HG03442 (cell line): Measurements from ENCODE around the gene SYP.
A peak's percentile ranks its signal among the peaks of the same experiment; 100 is the strongest.
"Not testable (repeated sequence)": the region's sequence is repeated elsewhere in the genome, so short reads cannot be mapped to it uniquely, and the experiment has no call there.

Experiments used
- ATAC-seq: cut with Tn5 transposase; IDR thresholded peaks from one replicate; pipeline ENCODE4 v1.9.1; 2021; ENCODE audit warnings: mild to moderate bottlenecking, moderate library complexity; ENCODE audit not compliant: unreplicated experiment

Gene SYP

GRCh38 chrX:49172280-49172780 is 27.7 kb downstream of the SYP start:
- peak; percentile 65 for ATAC-seq

GRCh38 chrX:49171752-49172279 is 28.2 kb downstream of the SYP start, which contains the start of gene PLP2:
Gene PLP2 (plus strand): TSS chrX:49171898. CDS start chrX:49172001, 103 bp downstream.
- peak; percentile 32 for ATAC-seq

GRCh38 chrX:49167740-49168108 is 32.3 kb downstream of the SYP start:
- ATAC-seq: no peak

DNA sequence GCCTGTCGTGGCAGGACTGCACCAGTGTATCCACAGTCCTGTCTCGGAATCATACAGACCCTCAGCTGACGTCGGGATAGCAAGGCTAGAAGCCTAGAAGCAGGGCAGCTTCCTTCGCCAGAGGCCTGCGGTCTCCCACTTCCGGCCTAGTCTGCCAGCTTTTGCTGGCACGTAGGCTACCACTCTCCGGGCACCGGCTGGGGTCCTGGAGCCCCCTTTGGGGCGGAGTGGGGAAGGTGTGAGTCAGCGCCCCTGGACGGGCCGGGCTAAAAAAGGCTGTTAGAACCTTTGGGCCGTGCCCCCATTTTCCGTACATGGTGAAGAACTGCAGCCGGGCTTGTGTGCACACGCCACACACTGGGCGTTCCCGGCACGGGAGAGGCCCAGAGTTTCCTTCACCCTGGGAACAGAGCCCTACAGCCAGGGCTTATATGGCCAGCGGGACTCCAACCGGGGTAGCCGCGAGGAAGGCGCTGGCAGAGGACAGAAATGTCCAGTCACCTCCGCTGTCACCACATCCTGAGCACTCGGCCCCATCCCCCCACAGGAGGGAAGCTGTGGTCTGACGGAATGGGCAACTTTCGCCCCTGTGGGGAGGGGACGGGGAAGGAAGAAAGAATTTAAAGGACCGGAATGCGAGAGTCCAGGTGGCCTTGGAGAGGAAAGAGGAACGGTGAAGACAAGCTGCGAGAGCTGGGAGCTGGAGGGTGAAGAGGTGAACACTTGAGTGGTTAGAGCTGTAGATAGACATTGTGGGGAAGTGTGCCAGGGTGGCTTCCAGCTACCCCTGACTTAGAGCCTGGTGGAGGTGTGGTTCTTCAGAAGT is 32.9 kb downstream of the SYP start:
- peak; percentile 24 for ATAC-seq

GRCh38 chrX:49165901-49166881 is 33.8 kb downstream of the SYP start:
- peak; percentile 41 for ATAC-seq

DNA sequence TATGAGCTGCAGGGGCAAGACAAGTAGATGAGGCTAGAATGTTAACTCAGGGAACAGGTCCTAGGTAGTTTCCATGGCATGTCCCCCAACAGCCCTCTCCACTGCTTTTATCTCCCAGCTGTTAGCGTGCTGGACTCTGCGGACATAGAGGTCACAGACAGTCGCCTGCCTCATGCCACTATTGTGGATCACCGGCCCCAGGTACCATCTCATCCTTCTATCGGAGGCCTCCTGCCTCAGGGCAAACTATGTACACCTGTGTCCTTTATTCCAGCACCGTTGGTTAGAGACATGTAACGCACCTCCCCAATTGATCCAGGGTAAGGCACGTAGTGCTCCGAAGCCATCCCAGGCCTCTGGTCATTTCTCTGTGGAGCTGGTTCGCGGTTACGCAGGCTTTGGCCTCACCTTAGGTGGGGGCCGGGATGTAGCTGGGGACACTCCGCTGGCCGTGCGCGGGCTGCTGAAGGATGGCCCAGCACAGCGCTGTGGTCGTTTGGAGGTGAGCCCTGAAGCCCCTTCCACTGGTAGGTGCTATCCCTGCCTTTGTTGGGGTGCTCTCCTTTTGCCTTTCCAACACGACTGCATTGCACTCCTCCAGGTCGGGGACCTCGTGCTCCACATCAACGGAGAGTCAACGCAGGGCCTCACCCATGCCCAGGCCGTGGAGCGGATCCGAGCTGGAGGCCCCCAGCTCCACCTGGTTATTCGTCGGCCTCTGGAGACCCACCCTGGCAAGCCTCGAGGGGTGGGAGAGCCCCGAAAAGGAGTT is 35.2 kb downstream of the SYP start:
- no peak for ATAC-seq

DNA sequence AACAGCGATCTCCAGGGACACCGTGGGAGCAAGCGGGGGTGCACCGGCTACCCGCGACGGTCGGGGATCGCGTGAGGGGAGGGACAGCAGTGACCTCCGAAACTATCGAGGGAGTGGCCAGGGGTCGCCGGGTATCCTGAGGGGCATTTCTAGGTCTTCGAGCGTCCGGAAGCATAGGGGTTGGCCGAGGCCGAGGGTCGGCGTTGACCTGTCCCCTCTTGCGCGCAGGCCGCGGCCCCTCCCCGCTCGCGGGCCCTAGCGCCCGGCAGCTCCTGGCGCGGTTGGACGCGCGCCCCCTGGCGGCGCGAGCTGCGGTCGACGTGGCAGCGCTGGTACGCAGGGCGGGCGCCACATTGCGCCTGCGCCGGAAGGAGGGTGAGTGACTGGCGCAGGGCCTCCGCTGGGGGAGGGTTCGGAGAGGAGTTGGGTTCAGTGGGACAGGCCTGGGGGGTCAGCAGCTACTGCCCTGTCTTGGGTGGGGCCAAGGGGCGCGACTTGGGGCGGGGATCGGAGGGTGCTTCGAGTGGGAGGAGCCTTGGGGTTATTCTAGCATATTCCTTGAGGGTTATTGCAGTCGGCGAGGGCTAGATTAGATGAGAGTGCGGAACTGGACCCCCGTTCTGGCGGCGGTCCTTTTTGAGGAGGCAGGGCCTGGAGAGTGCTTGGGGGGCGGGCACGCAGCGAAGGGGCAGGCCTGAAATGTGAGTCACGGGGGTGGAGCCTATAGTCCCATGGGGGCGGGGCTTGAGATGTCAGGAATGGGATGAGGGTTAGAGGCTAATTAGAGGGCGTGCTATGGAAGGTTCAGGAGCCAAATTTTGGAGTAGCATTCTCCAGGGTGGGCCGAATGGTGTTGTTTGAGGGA is 36.2 kb downstream of the SYP start:
- peak; percentile 49 for ATAC-seq

- ATAC-seq: no peak
Observed at GRCh38 chrX:49162620-49163019, 37.4 kb downstream of the SYP start, which contains the start of gene MAGIX. Gene MAGIX (plus strand): TSS chrX:49162758. CDS start chrX:49162890, 132 bp downstream.

- ATAC-seq: no peak
Observed at GRCh38 chrX:49161632-49162031, 38.4 kb downstream of the SYP start.

GRCh38 chrX:49160908-49161307 is 39.1 kb downstream of the SYP start:
- no peak for ATAC-seq

DNA sequence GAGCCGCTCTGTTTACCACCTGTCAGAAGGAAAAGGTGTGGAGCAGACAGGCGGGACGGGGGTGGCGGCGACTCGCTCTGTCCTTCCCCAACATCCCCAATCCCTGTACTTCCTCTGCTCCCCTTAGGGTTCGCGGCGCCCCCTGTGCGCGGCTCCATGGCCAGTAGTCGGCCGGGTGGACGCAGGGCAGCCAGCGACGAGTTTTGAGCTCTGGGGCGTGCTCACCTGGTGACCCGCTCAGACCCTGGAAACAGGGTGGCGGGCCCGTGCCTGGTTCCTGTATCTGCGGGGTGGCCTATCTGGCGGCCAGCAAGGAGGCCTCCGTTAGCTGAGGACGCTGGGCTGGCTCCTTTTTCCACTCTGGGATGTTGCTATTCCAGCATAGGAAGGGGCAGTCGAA is 42.8 kb downstream of the SYP start:
- no peak for ATAC-seq

- peak; percentile 87 for ATAC-seq
Observed at GRCh38 chrX:49155900-49156837, 43.8 kb downstream of the SYP start.

GRCh38 chrX:49155243-49155899 is 44.6 kb downstream of the SYP start:
- no peak for ATAC-seq

GRCh38 chrX:49153467-49153866 is 46.5 kb downstream of the SYP start:
- no peak for ATAC-seq

DNA sequence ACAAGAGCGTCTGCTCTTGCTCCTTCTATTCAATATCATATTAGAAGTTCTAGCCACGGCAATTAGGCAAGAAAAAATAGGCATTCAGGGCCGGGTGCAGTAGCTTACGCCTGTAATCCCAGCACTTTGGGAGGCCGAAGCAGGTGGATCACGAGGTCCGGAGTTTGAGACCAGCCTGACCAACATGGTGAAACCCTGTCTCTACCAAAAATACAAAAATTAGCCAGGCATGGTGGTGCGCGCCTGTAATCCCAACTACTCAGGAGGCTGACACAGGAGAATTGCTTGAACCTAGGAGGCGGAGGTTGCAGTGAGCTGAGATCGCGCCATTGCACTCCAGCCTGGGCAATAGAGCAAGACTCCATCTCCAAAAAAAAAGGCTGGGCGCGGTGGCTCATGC is 50.7 kb downstream of the SYP start:
- not testable (repeated sequence) for ATAC-seq

GRCh38 chrX:49148390-49149100 is 51.4 kb downstream of the SYP start:
- not testable (repeated sequence) for ATAC-seq

GRCh38 chrX:49147936-49148335 is 52.1 kb downstream of the SYP start:
- no peak for ATAC-seq
